ENCODE measurements around the gene CACNA1F. TPM values are rescaled to one million over a fixed set of nuclear protein-coding genes. Genes with fewer than 3 reads are reported as not detected.

The CACNA1F gene
- total RNA-seq, 1 experiment from 2014 or later = not detected

GRCh38 chrX:49214996-49215526, 18.1 kb downstream of the CACNA1F start:
- no peaks in the 10 kb centered on the region for H3K36me3 ChIP-seq (ENCODE audit: control insufficient read depth, insufficient read depth, low read length)
- no peak overlapping the region for H3K4me3 ChIP-seq (ENCODE audit: low read depth in 2 of 2, low read length in 2 of 2)
- ChIA-PET POLR2A (no interaction called here), CTCF (no interaction called here)
- no peaks in the 10 kb centered on the region for H3K9me3 ChIP-seq (ENCODE audit: control insufficient read depth, insufficient read depth, low read depth, low read length)
- ATAC-seq (no peak), DNase-seq (ENCODE audit: low read depth, low spot score) (no peak)
- TF ChIP-seq REST (IDR thresholded peaks at IDR 0.05; ENCODE audit: insufficient read depth in 1 of 2, low read depth in 2 of 2, low read length in 1 of 2) (no peak), POLR2AphosphoS5 (IDR thresholded peaks at IDR 0.05; ENCODE audit: low read depth, low read length) (no peak), SIN3A (IDR thresholded peaks at IDR 0.05; ENCODE audit: borderline replicate concordance, insufficient read depth, low read depth, low read length) (no peak), CTCF (IDR thresholded peaks at IDR 0.05) (no peak), TCF7L2 (IDR thresholded peaks at IDR 0.05; ENCODE audit: low read depth, low read length) (no peak)
- BruUV-seq (replicated peaks) = no TSS peak
- intact Hi-C loops (cut with micrococcal nuclease; ENCODE audit: unreplicated experiment) (no loop called here), in situ Hi-C loops (cut with HindIII; ENCODE audit: low pct_unique_long_range_greater_than_20kb, low sequenced_read_pairs) (no loop called here)
- H3K27ac ChIP-seq (ENCODE audit: low read length) = no peak overlapping the region
- no peaks in the 10 kb centered on the region for H3K27me3 ChIP-seq (ENCODE audit: control insufficient read depth, insufficient read depth, low read length)
- H3K4me1 ChIP-seq (ENCODE audit: control insufficient read depth, insufficient read depth, low read length) = no peaks in the 10 kb centered on the region

- CTCF ChIA-PET = no interaction called here
- no TSS peak for BruUV-seq (replicated peaks)
- no peak for TF ChIP-seq SIN3A (IDR thresholded peaks at IDR 0.05; ENCODE audit: borderline replicate concordance, insufficient read depth, low read depth, low read length)
- no peak for TF ChIP-seq POLR2AphosphoS5 (IDR thresholded peaks at IDR 0.05; ENCODE audit: low read depth, low read length)
- TF ChIP-seq CTCF (IDR thresholded peaks at IDR 0.05) = no peak
- TF ChIP-seq REST (IDR thresholded peaks at IDR 0.05; ENCODE audit: insufficient read depth in 1 of 2, low read depth in 2 of 2, low read length in 1 of 2) = no peak
- no peak for TF ChIP-seq TCF7L2 (IDR thresholded peaks at IDR 0.05; ENCODE audit: low read depth, low read length)
- Histone ChIP-seq H3K4me3 (ENCODE audit: low read depth in 2 of 2, low read length in 2 of 2) (no peak overlapping the region), H3K27me3 (ENCODE audit: control insufficient read depth, insufficient read depth, low read length) (no peaks in the 10 kb centered on the region), H3K4me1 (ENCODE audit: control insufficient read depth, insufficient read depth, low read length) (no peaks in the 10 kb centered on the region), H3K9me3 (ENCODE audit: control insufficient read depth, insufficient read depth, low read depth, low read length) (no peaks in the 10 kb centered on the region), H3K27ac (ENCODE audit: low read length) (no peak overlapping the region), H3K36me3 (ENCODE audit: control insufficient read depth, insufficient read depth, low read length) (no peaks in the 10 kb centered on the region)
- ATAC-seq = no peak
- no peak for DNase-seq (ENCODE audit: low read depth, low spot score)
- in situ Hi-C loops (cut with HindIII; ENCODE audit: low pct_unique_long_range_greater_than_20kb, low sequenced_read_pairs) (no loop called here), intact Hi-C loops (cut with micrococcal nuclease; ENCODE audit: unreplicated experiment) (no loop called here)
- POLR2A ChIA-PET = no interaction called here
These were observed 18.7 kb downstream of the CACNA1F start for GRCh38 chrX:49214416-49214815.
